Measurements from ENCODE around the gene FCHSD2.

DNA sequence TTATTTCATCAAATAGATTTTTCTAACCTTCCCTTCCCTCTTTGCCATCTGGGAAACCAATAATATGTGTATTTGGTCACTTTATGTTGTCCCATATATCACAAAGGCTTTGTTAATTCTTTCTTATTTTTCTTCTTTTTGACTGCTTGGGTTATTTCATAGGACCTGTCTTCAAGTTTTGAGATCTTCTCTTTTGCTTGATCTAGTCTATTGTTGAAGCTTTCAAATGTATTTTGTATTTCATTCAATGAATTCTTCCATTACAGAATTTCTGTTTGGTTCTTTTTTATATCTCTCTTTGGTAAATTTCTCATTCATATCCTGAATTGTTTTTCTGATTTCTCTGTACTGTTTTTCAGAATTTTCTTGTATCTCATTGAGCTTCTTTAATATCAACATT is 132.1 kb downstream of the FCHSD2 start:
- no peak for TF ChIP-seq POLR2AphosphoS5 (IDR thresholded peaks at IDR 0.05; ENCODE audit: insufficient read depth, low read depth, low read length)
- TF ChIP-seq, protein P1, sequence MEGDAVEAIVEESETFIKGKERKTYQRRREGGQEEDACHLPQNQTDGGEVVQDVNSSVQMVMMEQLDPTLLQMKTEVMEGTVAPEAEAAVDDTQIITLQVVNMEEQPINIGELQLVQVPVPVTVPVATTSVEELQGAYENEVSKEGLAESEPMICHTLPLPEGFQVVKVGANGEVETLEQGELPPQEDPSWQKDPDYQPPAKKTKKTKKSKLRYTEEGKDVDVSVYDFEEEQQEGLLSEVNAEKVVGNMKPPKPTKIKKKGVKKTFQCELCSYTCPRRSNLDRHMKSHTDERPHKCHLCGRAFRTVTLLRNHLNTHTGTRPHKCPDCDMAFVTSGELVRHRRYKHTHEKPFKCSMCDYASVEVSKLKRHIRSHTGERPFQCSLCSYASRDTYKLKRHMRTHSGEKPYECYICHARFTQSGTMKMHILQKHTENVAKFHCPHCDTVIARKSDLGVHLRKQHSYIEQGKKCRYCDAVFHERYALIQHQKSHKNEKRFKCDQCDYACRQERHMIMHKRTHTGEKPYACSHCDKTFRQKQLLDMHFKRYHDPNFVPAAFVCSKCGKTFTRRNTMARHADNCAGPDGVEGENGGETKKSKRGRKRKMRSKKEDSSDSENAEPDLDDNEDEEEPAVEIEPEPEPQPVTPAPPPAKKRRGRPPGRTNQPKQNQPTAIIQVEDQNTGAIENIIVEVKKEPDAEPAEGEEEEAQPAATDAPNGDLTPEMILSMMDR (IDR thresholded peaks at IDR 0.05; ENCODE audit: extremely low read depth in 1 of 2, insufficient read depth in 1 of 2, low read depth in 1 of 2, low read length in 2 of 2): no peak
- no peak for TF ChIP-seq POLR2A (IDR thresholded peaks at IDR 0.05; ENCODE audit: low read depth, low read length)
- TF ChIP-seq, protein P2, sequence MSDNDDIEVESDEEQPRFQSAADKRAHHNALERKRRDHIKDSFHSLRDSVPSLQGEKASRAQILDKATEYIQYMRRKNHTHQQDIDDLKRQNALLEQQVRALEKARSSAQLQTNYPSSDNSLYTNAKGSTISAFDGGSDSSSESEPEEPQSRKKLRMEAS (IDR thresholded peaks at IDR 0.05; ENCODE audit: insufficient read depth, insufficient read length): no peak
- TF ChIP-seq GATA2 (IDR thresholded peaks at IDR 0.05; ENCODE audit: insufficient read depth, insufficient read length, low read depth, low read length): no peak

Measured in endothelial cell of umbilical vein (primary cell).